GM21528 (cell line): Measurements from ENCODE around the gene LRP1.
"Not testable (repeated sequence)": the region's sequence is repeated elsewhere in the genome, so short reads cannot be mapped to it uniquely, and the experiment has no call there.

Experiments
- ATAC-seq: cut with Tn5 transposase; IDR thresholded peaks from one replicate; pipeline ENCODE4 v1.9.1; 2021; ENCODE audit warnings: mild to moderate bottlenecking, moderate library complexity; ENCODE audit not compliant: unreplicated experiment, low FRiP score

LRP1 gene

GRCh38 chr12:57110104-57111030, 17.9 kb upstream of the LRP1 start:
- ATAC-seq = peak; percentile 42

DNA sequence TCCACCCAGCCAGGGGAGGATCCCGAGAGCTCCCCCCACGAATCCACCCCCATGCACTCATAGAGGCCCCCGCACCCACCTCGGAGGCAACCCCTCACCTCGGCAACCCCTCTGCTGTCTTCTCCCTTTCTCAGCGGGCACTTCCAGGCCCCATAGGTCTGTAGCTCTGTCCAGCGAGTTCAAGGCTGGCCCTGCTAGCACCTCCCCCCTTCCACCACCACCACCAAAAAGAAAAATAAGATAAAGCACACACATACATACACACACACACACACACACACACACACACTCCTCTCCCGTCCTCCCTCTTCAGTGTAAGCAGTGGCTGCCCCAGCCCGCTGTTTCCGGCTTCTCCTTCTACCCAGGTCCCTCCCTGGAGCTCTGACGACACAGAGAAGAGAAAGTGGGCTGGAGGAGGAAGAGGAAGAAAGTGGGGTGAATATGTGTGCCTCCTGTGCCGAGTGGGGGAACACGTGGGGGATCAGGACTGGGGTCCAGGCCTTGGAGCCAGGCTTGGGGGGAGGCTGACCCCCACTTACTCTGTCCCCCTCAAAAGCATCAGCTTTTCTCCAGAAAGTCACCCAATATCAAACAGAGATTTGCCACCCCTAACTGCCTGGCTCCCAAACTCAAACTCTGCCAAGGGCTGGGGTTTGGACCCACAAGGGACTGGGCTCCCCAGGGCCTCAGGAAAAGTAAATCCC, 17.1 kb upstream of the LRP1 start, which contains the start of gene STAT6:
TSS of gene STAT6 (minus strand) at position 332 of the 704 bp plus-strand sequence. CDS start 3,084 bp downstream, outside the sequence.
- ATAC-seq = peak; percentile 47

DNA sequence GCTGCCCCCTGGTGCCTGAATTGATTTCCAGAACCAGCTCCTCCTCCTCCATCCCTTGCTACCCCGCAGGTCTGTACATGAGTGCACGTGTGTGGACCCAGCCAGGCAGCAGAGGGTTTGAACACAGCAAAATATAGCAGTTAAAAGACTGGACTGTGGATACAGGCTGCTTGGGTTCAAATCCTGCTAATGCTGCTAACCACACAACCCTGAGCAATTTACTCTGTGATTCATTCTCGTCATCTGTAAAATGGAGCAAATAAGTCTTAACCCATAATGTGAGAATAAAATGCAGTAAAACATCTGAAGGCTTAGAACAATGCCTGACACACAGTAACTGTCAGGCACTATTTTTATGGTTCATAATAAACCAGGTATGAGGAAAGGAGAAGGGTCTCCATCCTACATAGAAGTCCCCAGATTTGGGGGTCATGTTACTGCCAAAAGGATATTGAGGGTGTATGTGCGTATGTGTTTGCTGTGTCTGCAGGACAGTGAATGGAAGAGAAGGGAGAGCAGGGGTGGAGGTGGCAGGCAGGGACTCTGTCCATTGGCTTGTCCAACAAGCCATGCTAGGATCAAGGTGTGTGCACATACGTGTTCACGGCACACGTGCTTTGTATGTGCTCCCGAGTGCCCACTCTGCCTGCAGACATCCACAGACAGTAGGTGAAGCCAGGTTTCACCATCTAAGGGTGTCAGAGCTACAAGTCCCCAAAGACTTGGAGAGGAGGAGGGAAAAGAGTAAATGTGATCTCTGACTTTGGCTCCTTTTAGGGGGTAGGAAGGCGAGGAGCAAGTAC, 15.6 kb upstream of the LRP1 start:
- no peak for ATAC-seq

GRCh38 chr12:57116580-57117281, 11.6 kb upstream of the LRP1 start:
- no peak for ATAC-seq

GRCh38 chr12:57118711-57119271, 9.5 kb upstream of the LRP1 start:
- ATAC-seq = no peak

DNA sequence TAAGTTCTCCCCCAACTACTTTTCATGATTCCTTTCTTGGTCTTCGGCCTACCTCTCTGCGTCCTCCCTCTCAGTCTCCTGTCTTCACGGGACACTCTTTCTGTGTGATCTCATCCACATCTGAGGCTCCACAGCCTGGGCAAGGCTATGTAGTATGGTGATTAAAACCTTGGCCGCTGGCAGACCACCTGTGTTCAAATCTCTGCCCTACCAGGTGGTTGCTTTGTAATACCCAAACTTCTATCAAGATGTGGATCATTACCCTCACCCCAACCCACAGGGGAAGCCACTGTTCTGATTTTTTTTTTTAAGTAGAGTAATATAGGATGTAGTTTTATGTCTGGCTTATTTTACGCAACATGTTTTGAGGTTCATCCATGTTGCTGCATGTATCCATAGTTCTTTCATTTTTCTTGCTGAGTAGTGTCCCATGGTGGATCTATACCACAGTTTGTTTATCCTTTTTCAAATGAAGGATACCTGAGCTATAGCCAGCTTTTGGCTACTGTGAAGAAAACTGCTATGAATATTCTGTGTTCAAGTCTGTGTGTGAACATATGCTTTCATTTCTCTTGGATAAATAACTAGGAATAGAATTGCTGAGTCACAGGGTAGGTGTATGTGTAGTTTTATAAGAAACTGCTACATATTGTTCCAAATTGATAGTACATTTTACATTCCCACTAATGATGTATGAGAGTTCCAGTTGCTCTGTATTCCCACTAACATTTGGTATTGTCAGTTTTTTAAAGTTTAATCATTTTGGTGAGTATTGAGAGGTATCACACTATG, 8.8 kb upstream of the LRP1 start:
- no peak for ATAC-seq

- not testable (repeated sequence) for ATAC-seq
Observed at GRCh38 chr12:57120718-57121117, 7.6 kb upstream of the LRP1 start.

DNA sequence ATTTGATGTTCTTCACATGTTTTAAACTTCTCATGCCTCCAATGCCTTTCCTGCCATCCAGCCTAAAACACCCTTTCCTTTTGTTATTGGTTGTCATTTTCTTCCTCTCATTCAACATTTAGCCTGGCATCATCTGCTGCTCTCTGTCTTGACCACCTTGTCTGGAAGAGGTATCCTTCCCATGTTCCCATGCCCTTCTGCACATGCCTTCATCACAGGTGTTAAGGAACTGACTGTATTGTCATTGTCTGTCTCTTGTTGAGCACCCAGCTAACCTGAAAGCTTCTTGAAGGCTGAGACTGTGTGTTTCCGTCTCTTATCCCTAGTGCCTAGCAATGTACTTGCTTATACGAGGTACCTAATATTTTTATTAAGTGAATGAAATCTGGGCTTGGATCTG, 4.5 kb upstream of the LRP1 start:
- ATAC-seq = no peak

- ATAC-seq = no peak
Observed at GRCh38 chr12:57124261-57124877, 3.9 kb upstream of the LRP1 start.

DNA sequence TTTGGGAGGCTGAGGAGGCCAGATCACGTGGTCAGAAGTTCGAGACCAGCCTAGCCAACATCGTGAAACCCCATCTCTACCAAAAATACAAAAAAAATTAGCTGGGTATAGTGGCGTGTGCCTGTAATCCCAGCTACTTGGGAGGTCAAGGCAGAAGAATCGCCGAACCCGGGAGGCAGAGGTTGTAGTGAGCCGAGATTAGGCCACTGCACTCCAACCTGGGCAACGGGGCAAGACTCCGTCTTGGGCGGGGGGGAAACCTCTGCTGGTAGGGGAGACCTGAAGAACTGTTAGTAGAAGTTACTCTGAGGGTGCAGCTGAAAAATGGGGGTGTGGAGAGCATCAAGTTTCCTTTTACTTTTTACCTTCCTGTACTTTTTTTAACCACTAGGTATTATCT, 2.2 kb upstream of the LRP1 start:
- ATAC-seq = no peak

GRCh38 chr12:57126561-57126960, 1.7 kb upstream of the LRP1 start:
- ATAC-seq = no peak

GRCh38 chr12:57127101-57127725, 1.1 kb upstream of the LRP1 start:
- ATAC-seq = no peak

DNA sequence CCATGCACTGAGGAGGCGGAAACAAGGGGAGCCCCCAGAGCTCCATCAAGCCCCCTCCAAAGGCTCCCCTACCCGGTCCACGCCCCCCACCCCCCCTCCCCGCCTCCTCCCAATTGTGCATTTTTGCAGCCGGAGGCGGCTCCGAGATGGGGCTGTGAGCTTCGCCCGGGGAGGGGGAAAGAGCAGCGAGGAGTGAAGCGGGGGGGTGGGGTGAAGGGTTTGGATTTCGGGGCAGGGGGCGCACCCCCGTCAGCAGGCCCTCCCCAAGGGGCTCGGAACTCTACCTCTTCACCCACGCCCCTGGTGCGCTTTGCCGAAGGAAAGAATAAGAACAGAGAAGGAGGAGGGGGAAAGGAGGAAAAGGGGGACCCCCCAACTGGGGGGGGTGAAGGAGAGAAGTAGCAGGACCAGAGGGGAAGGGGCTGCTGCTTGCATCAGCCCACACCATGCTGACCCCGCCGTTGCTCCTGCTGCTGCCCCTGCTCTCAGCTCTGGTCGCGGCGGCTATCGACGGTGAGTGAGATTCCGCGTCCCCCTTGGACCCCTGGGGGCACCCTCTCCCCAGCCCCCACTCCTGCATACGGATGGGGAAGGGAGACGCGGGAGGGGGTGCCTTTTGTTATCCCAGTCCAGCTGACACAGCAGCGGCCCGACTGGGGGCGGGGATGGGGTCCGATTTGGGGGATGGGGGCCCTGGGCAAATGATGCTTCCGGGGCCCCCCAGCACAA, 400 bp downstream of the LRP1 start:
- no peak for ATAC-seq

- ATAC-seq = no peak
Observed at GRCh38 chr12:57129321-57129842, 1.1 kb downstream of the LRP1 start.

GRCh38 chr12:57129889-57130288, 1.6 kb downstream of the LRP1 start:
- no peak for ATAC-seq

GRCh38 chr12:57130941-57131340, 2.7 kb downstream of the LRP1 start:
- ATAC-seq = no peak
